ENCODE results near the gene CNPY3. TPM values are rescaled to one million over a fixed set of nuclear protein-coding genes. Genes with fewer than 3 reads are reported as not detected.

CNPY3 gene
- total and polyA plus RNA-seq, 7 experiments from 2014 or later, result 58.6 to 134 (median 92.7) TPM

DNA sequence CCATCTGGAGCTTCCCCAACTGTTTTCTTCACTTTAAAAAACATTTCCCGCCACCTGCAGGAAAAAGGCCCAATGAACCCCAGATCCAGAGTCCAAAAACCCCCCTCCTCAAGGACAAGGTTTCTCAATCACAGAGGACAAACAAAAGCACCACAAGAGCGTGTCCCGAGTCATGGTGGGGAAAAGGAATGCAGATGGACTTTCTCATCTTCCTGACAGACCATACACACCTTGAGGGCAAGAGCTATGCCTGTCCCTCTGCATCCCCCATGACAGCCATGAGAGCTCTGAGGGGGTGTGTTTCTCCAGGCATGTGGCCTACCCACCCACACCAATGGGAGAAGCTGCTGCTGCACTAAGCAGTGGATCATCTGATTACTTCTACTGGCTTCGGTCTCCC lies 40.7 kb downstream of the CNPY3 start:
- ChIA-PET POLR2A (interaction anchor here (0.6 to 1.1 kb wide), 2 partner anchors 9 to 16 kb away, joined by 4 read pairs; partner anchors contain the start of gene GNMT), CTCF (interaction anchor here (1.4 kb wide), 1 partner anchor 53 kb away, joined by 4 read pairs; no protein-coding TSS in a partner anchor)
- Histone ChIP-seq H3K9me3 (ENCODE audit: control insufficient read depth in 2 of 3, low read length in 3 of 3) (no peaks in the 10 kb centered on the region), H3K27me3 (ENCODE audit: control insufficient read depth in 2 of 2, insufficient read depth in 2 of 2, low read length in 2 of 2) (no peaks in the 10 kb centered on the region), H3K27ac (ENCODE audit: low read depth, low read length) (no peak overlapping the region), H3K4me3 (ENCODE audit: low read length) (no peak overlapping the region), H3K36me3 (ENCODE audit: control insufficient read depth in 2 of 3, insufficient read depth in 3 of 3, low read length in 3 of 3) (peaks cover 0 to 54% (median 7%) of the 10 kb centered on the region in 3 experiments), H3K4me1 (ENCODE audit: control insufficient read depth in 2 of 2, insufficient read depth in 2 of 2, low read length in 2 of 2) (no peaks in the 10 kb centered on the region)
- H3K36me3 Mint-ChIP-seq, result peaks cover 0 to 16% (median 4%) of the 10 kb centered on the region in 5 donors
- DNase-seq (no peak), ATAC-seq (no peak)
- no peak overlapping the region for H3K4me3 Mint-ChIP-seq
- H3K4me1 Mint-ChIP-seq, result peaks cover under 1 to 8% (median 7%) of the 10 kb centered on the region in 7 donors
- no peaks in the 10 kb centered on the region for H3K27me3 Mint-ChIP-seq
- no peaks in the 10 kb centered on the region for H3K9me3 Mint-ChIP-seq
- no peak overlapping the region for H3K27ac Mint-ChIP-seq
- intact Hi-C loops (cut with micrococcal nuclease), result loop anchor here in 1 of 2 donors (10.0 kb wide), 1 partner anchor 185 kb away; the partner anchor contains the start of gene BICRAL

DNA sequence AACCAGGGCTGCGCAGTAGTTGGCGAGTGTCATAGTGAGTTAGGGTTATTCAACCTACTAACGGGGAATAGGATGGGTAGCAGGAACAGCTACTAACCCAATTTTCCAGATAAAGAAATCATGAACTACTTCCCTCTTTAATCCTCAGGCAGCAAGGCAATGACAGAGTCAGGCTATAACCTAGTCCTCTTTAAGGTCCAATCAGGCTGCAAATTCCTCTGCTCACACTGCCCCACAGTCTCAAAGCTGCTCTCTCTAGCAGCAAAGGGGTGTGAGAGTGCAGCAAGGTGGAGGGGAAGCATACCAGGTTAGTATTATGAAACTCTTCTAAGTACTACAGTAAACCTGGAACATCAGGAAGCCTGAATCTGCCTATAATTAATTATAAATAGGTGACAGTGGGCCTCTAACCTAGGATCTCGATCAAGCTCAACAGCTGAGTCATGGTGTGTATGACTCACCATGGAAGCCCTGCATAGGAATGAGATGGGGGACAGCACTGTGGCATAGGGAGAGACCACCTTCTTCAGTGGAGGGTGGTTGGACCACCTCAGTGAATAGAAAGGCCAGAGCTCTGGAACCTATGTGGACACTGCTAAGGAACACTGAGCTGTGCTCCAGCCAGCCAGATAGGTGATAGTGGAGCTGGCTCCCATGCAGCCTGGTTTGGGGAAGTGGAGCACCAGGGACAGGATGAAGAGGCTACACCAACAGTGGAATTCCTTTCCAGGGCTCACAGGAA lies 41.8 kb downstream of the CNPY3 start:
- Mint-ChIP-seq H3K4me3 (no peak overlapping the region), H3K27ac (peak overlapping the region in 3 of 9 donors; percentile 19 to 48 (median 45)), H3K36me3 (peaks cover 0 to 8% (median 4%) of the 10 kb centered on the region in 5 donors), H3K4me1 (peaks cover 5 to 13% (median 8%) of the 10 kb centered on the region in 7 donors), H3K9me3 (no peaks in the 10 kb centered on the region), H3K27me3 (no peaks in the 10 kb centered on the region)
- no peaks in the 10 kb centered on the region for H3K9me3 ChIP-seq (ENCODE audit: control insufficient read depth in 2 of 3, low read length in 3 of 3)
- ChIA-PET POLR2A (interaction anchor here (0.6 to 1.8 kb wide), 6 partner anchors 13 to 91 kb away, joined by 3 to 7 read pairs (median 3); partner anchors contain the start of genes CNPY3, KLHDC3, PPP2R5D and RPL7L1), CTCF (interaction anchor here (0.7 to 1.4 kb wide), 2 partner anchors 54 to 71 kb away, joined by 3 to 4 read pairs; no protein-coding TSS in a partner anchor)
- no peaks in the 10 kb centered on the region for H3K4me1 ChIP-seq (ENCODE audit: control insufficient read depth in 2 of 2, insufficient read depth in 2 of 2, low read length in 2 of 2)
- ATAC-seq, result no peak
- intact Hi-C loops (cut with micrococcal nuclease), result loop anchor here in 1 of 2 donors (10.0 kb wide), 1 partner anchor 186 kb away; the partner anchor contains the start of gene BICRAL
- no peak for DNase-seq
- H3K36me3 ChIP-seq (ENCODE audit: control insufficient read depth in 2 of 3, insufficient read depth in 3 of 3, low read length in 3 of 3), result peaks cover 0 to 43% (median 7%) of the 10 kb centered on the region in 3 experiments
- no peak overlapping the region for H3K4me3 ChIP-seq (ENCODE audit: low read length)
- no peak overlapping the region for H3K27ac ChIP-seq (ENCODE audit: low read depth, low read length)
- H3K27me3 ChIP-seq (ENCODE audit: control insufficient read depth in 2 of 2, insufficient read depth in 2 of 2, low read length in 2 of 2), result no peaks in the 10 kb centered on the region

DNA sequence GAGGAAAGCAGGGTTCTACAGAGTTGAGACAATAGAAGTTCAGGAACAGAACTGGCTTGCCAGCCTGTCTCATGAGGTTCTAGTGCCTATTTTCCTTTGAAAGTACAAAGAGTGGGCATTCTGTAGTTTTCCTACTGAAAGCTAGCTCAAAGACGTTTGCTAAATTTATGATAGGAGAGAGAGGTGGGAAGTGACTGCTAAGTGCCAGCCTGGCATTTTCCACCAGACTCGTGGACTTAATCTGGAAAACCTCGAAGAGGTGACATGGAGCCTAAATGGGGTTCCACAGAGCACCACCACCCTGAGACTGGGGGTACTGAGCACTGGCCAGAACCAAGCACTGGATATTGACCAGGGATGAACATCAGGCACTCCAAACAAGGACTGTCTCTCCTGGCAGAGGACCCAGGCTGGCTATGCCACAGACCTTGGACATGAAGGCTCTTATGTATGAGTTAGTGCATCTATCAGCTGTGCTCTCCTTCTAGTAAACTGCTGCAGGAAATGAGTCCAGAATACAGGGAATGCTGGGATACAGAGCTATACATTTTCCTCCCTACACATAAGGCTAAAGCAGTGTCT lies 42.6 kb downstream of the CNPY3 start:
- H3K36me3 ChIP-seq (ENCODE audit: control insufficient read depth in 2 of 3, insufficient read depth in 3 of 3, low read length in 3 of 3), result peaks cover 0 to 36% (median 7%) of the 10 kb centered on the region in 3 experiments
- DNase-seq (no peak), ATAC-seq (no peak)
- Mint-ChIP-seq H3K4me3 (no peak overlapping the region), H3K27me3 (no peaks in the 10 kb centered on the region), H3K4me1 (peaks cover 10 to 21% (median 13%) of the 10 kb centered on the region in 7 donors), H3K27ac (peak overlapping the region in 1 of 9 donors; percentile 19), H3K36me3 (peaks cover 0 to 11% (median 6%) of the 10 kb centered on the region in 5 donors), H3K9me3 (no peaks in the 10 kb centered on the region)
- ChIA-PET POLR2A (interaction anchor here (0.8 to 1.8 kb wide), 5 partner anchors 12 to 92 kb away, joined by 3 to 7 read pairs (median 3); partner anchors contain the start of genes CNPY3, KLHDC3, PPP2R5D and RPL7L1), CTCF (no interaction called here)
- H3K4me3 ChIP-seq (ENCODE audit: low read length), result no peak overlapping the region
- intact Hi-C loops (cut with micrococcal nuclease), result loop anchor here in 1 of 2 donors (10.0 kb wide), 1 partner anchor 187 kb away; the partner anchor contains the start of gene BICRAL
- H3K27ac ChIP-seq (ENCODE audit: low read depth, low read length), result no peak overlapping the region
- no peaks in the 10 kb centered on the region for H3K9me3 ChIP-seq (ENCODE audit: control insufficient read depth in 2 of 3, low read length in 3 of 3)
- H3K27me3 ChIP-seq (ENCODE audit: control insufficient read depth in 2 of 2, insufficient read depth in 2 of 2, low read length in 2 of 2), result no peaks in the 10 kb centered on the region
- H3K4me1 ChIP-seq (ENCODE audit: control insufficient read depth in 2 of 2, insufficient read depth in 2 of 2, low read length in 2 of 2), result peaks cover under 1 to 3% of the 10 kb centered on the region in 2 donors

DNA sequence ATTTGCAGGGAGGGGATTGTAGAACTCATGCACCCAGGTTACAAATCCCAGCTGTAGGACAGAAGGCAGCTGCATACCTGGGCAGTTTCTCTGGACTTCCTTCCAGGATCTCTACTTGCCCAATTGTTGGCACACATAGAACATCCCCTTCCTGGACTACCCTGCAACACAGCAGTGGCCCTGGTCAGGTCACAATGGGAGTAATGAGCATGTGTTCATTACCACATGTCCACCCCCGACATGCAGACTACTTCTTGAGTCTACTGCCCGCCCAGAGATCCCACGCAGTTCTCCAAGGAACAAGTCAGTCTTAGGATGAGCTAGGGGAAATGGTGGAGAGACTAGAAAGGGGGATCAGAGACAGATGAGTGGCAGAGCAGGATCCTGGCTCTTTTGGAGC lies 44.6 kb downstream of the CNPY3 start:
- Mint-ChIP-seq H3K36me3 (peaks cover 0 to 18% (median 5%) of the 10 kb centered on the region in 5 donors), H3K9me3 (no peaks in the 10 kb centered on the region), H3K4me3 (peak overlapping the region in 1 of 10 donors; percentile 49), H3K4me1 (peaks cover 14 to 34% (median 25%) of the 10 kb centered on the region in 7 donors), H3K27me3 (no peaks in the 10 kb centered on the region), H3K27ac (peak overlapping the region in 6 of 9 donors; percentile 1 to 67 (median 44))
- H3K4me3 ChIP-seq (ENCODE audit: low read length), result no peak overlapping the region
- ChIA-PET CTCF (no interaction called here), POLR2A (interaction anchor here (0.9 to 1.4 kb wide), 3 partner anchors 10 to 40 kb away, joined by 3 to 4 read pairs (median 3); partner anchors contain the start of genes KLHDC3 and PPP2R5D)
- no peaks in the 10 kb centered on the region for H3K9me3 ChIP-seq (ENCODE audit: control insufficient read depth in 2 of 3, low read length in 3 of 3)
- no peak overlapping the region for H3K27ac ChIP-seq (ENCODE audit: low read depth, low read length)
- intact Hi-C loops (cut with micrococcal nuclease), result loop anchor here in 1 of 2 donors (10.0 kb wide), 1 partner anchor 189 kb away; the partner anchor contains the start of gene BICRAL
- ATAC-seq (no peak), DNase-seq (no peak)
- H3K4me1 ChIP-seq (ENCODE audit: control insufficient read depth in 2 of 2, insufficient read depth in 2 of 2, low read length in 2 of 2), result peaks cover 12 to 16% of the 10 kb centered on the region in 2 donors
- H3K27me3 ChIP-seq (ENCODE audit: control insufficient read depth in 2 of 2, insufficient read depth in 2 of 2, low read length in 2 of 2), result no peaks in the 10 kb centered on the region
- peaks cover 0 to 18% (median 6%) of the 10 kb centered on the region in 3 experiments for H3K36me3 ChIP-seq (ENCODE audit: control insufficient read depth in 2 of 3, insufficient read depth in 3 of 3, low read length in 3 of 3)

DNA sequence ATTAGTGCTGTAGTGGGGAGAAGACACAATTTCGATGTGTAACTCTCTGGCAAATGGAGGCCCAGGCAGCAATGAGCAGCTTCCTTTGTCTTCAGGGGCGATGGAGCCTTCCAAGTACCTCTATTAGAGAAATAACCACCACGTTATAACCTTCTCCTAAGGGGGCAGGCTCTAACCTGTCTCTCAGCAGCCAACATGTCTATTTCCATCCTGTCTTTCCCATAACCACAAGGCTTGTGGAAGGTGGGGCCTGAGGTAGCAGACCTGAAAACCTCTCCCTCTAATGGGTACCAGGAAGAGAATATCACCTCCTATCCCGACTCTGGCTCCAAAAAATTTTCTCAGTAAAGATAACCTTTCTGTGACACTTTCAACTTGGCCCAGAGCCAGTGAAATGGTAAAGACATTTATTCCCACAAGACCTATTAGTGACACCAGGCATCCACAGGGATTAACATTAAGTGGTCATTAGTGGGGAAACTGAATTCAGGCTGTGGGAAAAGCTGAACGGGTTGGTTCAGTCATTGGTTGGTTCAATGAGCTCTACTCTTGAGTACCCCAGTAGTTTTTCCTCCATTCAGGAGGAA lies 45.7 kb downstream of the CNPY3 start:
- no peaks in the 10 kb centered on the region for H3K9me3 Mint-ChIP-seq
- H3K9me3 ChIP-seq (ENCODE audit: control insufficient read depth in 2 of 3, low read length in 3 of 3), result no peaks in the 10 kb centered on the region
- intact Hi-C loops (cut with micrococcal nuclease), result loop anchor here (5.0 to 10.0 kb wide), 2 partner anchors 83 to 190 kb away; partner anchors contain the start of gene BICRAL (in 1 of the 2)
- DNase-seq (no peak), ATAC-seq (no peak)
- peak overlapping the region in 6 of 9 donors; percentile 33 to 62 (median 41) for H3K27ac Mint-ChIP-seq
- H3K4me1 ChIP-seq (ENCODE audit: control insufficient read depth in 2 of 2, insufficient read depth in 2 of 2, low read length in 2 of 2), result peaks cover 19 to 25% of the 10 kb centered on the region in 2 donors
- peak overlapping the region; percentile 12 for H3K27ac ChIP-seq (ENCODE audit: low read depth, low read length)
- H3K4me3 ChIP-seq (ENCODE audit: low read length), result no peak overlapping the region
- ChIA-PET POLR2A (interaction anchor here (0.7 to 1.4 kb wide), 4 partner anchors 9 to 46 kb away, joined by 3 to 7 read pairs (median 4); partner anchors contain the start of genes CNPY3, GNMT and PPP2R5D), CTCF (interaction anchor here (0.6 to 0.7 kb wide), 2 partner anchors 172 to 320 kb away, joined by 3 read pairs; no protein-coding TSS in a partner anchor)
- H3K36me3 Mint-ChIP-seq, result peaks cover 0 to 18% (median 5%) of the 10 kb centered on the region in 5 donors
- H3K4me3 Mint-ChIP-seq, result no peak overlapping the region
- peaks cover 21 to 45% (median 36%) of the 10 kb centered on the region in 7 donors for H3K4me1 Mint-ChIP-seq
- no peaks in the 10 kb centered on the region for H3K27me3 Mint-ChIP-seq
- peaks cover 0 to 7% (median 0%) of the 10 kb centered on the region in 3 experiments for H3K36me3 ChIP-seq (ENCODE audit: control insufficient read depth in 2 of 3, insufficient read depth in 3 of 3, low read length in 3 of 3)
- H3K27me3 ChIP-seq (ENCODE audit: control insufficient read depth in 2 of 2, insufficient read depth in 2 of 2, low read length in 2 of 2), result no peaks in the 10 kb centered on the region
